ENCODE measurements around the gene KIF3C. TPM values are rescaled to one million over a fixed set of nuclear protein-coding genes. Genes with fewer than 3 reads are reported as not detected.

The KIF3C gene
- total and polyA plus RNA-seq, 9 of the 15 experiments (the other 6 are each of a cell fraction or from before 2014, with no cell fraction given) = 0.69 to 6.7 (median 3.3) TPM

GRCh38 chr2:25878361-25879132 lies 103.8 kb downstream of the KIF3C start, which contains the start of gene ASXL2 (continued):
- TF ChIP-seq BCLAF1 (IDR thresholded peaks at IDR 0.05; ENCODE audit: borderline replicate concordance in 1 of 2, control insufficient read depth in 1 of 2, low read depth in 2 of 2, low read length in 1 of 2) (0 out of 4 replicates have a peak, but pooled peaks of 1 of the 2 experiments have one; percentile 34), POLR2AphosphoS5 (IDR thresholded peaks at IDR 0.05; ENCODE audit: control insufficient read depth, insufficient read depth, low read depth, low read length) (peak; percentile 85), ARID1B (IDR thresholded peaks at IDR 0.05) (peak; percentile 14; the same call in 1 of the 2 replicates), TEAD1 (CRISPR knock-in tag; IDR thresholded peaks at IDR 0.05) (peak in 1 of 2 experiments; percentile 55; a peak in 1 of 4 replicates), HDGF (IDR thresholded peaks at IDR 0.05) (no peak), ZBTB2 (IDR thresholded peaks at IDR 0.05) (peak; percentile 89), CUX1 (CRISPR knock-in tag; IDR thresholded peaks at IDR 0.05) (no peak), RAD51 (IDR thresholded peaks at IDR 0.05; ENCODE audit: borderline replicate concordance, low read depth) (peak; percentile 91), USF2 (CRISPR knock-in tag; IDR thresholded peaks at IDR 0.05) (peak; percentile 91), ATF7 (IDR thresholded peaks at IDR 0.05) (peak; percentile 83), ZNF766 (CRISPR knock-in tag; conservative IDR thresholded peaks at IDR 0.05) (peak; percentile 62; the same call in 1 of the 2 replicates), TEAD4 (IDR thresholded peaks at IDR 0.05; ENCODE audit: low read length) (peak; percentile 28), TEAD4 (CRISPR knock-in tag; IDR thresholded peaks at IDR 0.05; ENCODE audit: borderline replicate concordance) (no peak), SETDB1 (IDR thresholded peaks at IDR 0.05; ENCODE audit: low read length) (peak; percentile 94)
